ENCODE data around the gene RNPEPL1. TPM values are rescaled to one million over a fixed set of nuclear protein-coding genes. Genes with fewer than 3 reads are reported as not detected.

RNPEPL1 gene
- total and polyA plus RNA-seq, 12 donors = 5.1 to 259 (median 59.5) TPM

GRCh38 chr2:240554767-240555493 lies 13.4 kb upstream of the RNPEPL1 start:
- H3K27me3 ChIP-seq = no peaks in the 10 kb centered on the region
- no peaks in the 10 kb centered on the region for H3K9me3 ChIP-seq (replicated peaks in 1 of 3)
- no peak overlapping the region for H3K27ac ChIP-seq
- peaks cover 7 to 30% of the 10 kb centered on the region in 2 donors for H3K4me1 ChIP-seq (replicated peaks in 1 of 2)
- TF ChIP-seq CTCF (IDR thresholded peaks at IDR 0.05) = no peak
- TF ChIP-seq POLR2A (IDR thresholded peaks at IDR 0.05) = no peak
- WGBS, 4 donors = 85 to 91% (median 87%) methylated on average over 8 to 17 of the region's 17 CpGs
- no peak overlapping the region for H3K4me3 ChIP-seq
- H3K36me3 ChIP-seq (replicated peaks in 1 of 2) = peaks cover 3 to 9% of the 10 kb centered on the region in 2 donors
- intact Hi-C loops (cut with DNase I) = no loop called here
- DNase-seq = peak in 2 of 7 donors; percentile 11 to 14

GRCh38 chr2:240555541-240556250 lies 12.6 kb upstream of the RNPEPL1 start:
- no peak for TF ChIP-seq CTCF (IDR thresholded peaks at IDR 0.05)
- no peak for TF ChIP-seq POLR2A (IDR thresholded peaks at IDR 0.05)
- intact Hi-C loops (cut with DNase I) = no loop called here

GRCh38 chr2:240556553-240557100 lies 11.7 kb upstream of the RNPEPL1 start:
- peak in 6 of 7 donors; percentile 25 to 58 (median 32) for DNase-seq
- TF ChIP-seq CTCF (IDR thresholded peaks at IDR 0.05) (peak in 3 of 6 experiments; percentile 20 to 37 (median 22)), POLR2A (IDR thresholded peaks at IDR 0.05) (no peak)
- Histone ChIP-seq H3K36me3 (replicated peaks in 1 of 2) (peaks cover 0 to 9% of the 10 kb centered on the region in 2 donors), H3K27me3 (no peaks in the 10 kb centered on the region), H3K4me1 (replicated peaks in 1 of 2) (peaks cover 12 to 36% of the 10 kb centered on the region in 2 donors), H3K9me3 (replicated peaks in 1 of 3) (no peaks in the 10 kb centered on the region), H3K27ac (no peak overlapping the region), H3K4me3 (no peak overlapping the region)
- intact Hi-C loops (cut with DNase I) = no loop called here
- WGBS, 4 donors = 60 to 75% (median 64%) methylated on average over 7 to 9 of the region's 9 CpGs

More at GRCh38 chr2:240555541-240556250, 12.6 kb upstream of the RNPEPL1 start:
- Histone ChIP-seq H3K9me3 (replicated peaks in 1 of 3) (no peaks in the 10 kb centered on the region), H3K27me3 (no peaks in the 10 kb centered on the region), H3K36me3 (replicated peaks in 1 of 2) (peaks cover 2 to 9% of the 10 kb centered on the region in 2 donors), H3K27ac (no peak overlapping the region), H3K4me1 (replicated peaks in 1 of 2) (peaks cover 7 to 31% of the 10 kb centered on the region in 2 donors), H3K4me3 (no peak overlapping the region)
- peak in 2 of 7 donors; percentile 15 for DNase-seq
- WGBS, 4 donors = 93 to 96% (median 93%) methylated on average over 7 to 16 of the region's 16 CpGs

All from adrenal gland (tissue), 12 donors.